MM.1S (cell line): Measurements from ENCODE around the gene TMEM131.

ENCODE experiments used
- DNase-seq: peaks from one replicate; pipeline ENCODE4 v3.0.0-alpha.2; 2015
- H2AFZ ChIP-seq: fragments of 300-600 bp; sonication (generic); 2 replicates; pipeline ENCODE4 v1.6.0; 2016; ENCODE audit warnings: antibody characterized with exemption, low read length
- H3F3A ChIP-seq: fragments of 300-600 bp; sonication (generic); 2 replicates; pipeline ENCODE4 v1.6.1; 2016; ENCODE audit warnings: mild to moderate bottlenecking, antibody characterized with exemption, low read length, moderate library complexity, mixed read lengths; ENCODE audit not compliant: insufficient read depth
- H3K27ac ChIP-seq: fragments of 300-600 bp; sonication (generic); 2 replicates; pipeline ENCODE4 v1.5.1; 2016; ENCODE audit warnings: mild to moderate bottlenecking, low read length
- H3K27me3 ChIP-seq: fragments of 300-600 bp; sonication (generic); replicated peaks from 2 replicates; pipeline ENCODE4 v1.6.0; 2016; ENCODE audit warnings: low read length; ENCODE audit not compliant: insufficient read depth
- H3K36me3 ChIP-seq: fragments of 300-600 bp; sonication (generic); replicated peaks from 2 replicates; pipeline ENCODE4 v1.6.1; 2016; ENCODE audit warnings: mild to moderate bottlenecking, low read length, mixed read lengths; ENCODE audit not compliant: insufficient read depth
- H3K4me1 ChIP-seq: fragments of 300-600 bp; sonication (generic); 2 replicates; pipeline ENCODE4 v1.6.1; 2016; ENCODE audit warnings: low read length, mixed read lengths
- H3K4me2 ChIP-seq: fragments of 300-600 bp; sonication (generic); 2 replicates; pipeline ENCODE4 v1.6.0; 2016; ENCODE audit warnings: low read depth, low read length
- H3K4me3 ChIP-seq: fragments of 300-600 bp; sonication (generic); 2 replicates; pipeline ENCODE4 v1.5.1; 2016; ENCODE audit warnings: low read length, mixed read lengths
- H3K79me2 ChIP-seq: fragments of 300-600 bp; sonication (generic); 2 replicates; pipeline ENCODE4 v1.6.1; 2016; ENCODE audit warnings: mixed run types, low read length, mixed read lengths
- H3K9ac ChIP-seq: fragments of 300-600 bp; sonication (generic); 2 replicates; pipeline ENCODE4 v1.6.1; 2016; ENCODE audit warnings: low read length, mixed read lengths
- H3K9me2 ChIP-seq: fragments of 300-600 bp; sonication (generic); replicated peaks from 2 replicates; pipeline ENCODE4 v1.6.1; 2016; ENCODE audit warnings: mild to moderate bottlenecking, low read length, mixed read lengths; ENCODE audit not compliant: insufficient read depth
- H3K9me3 ChIP-seq: fragments of 300-600 bp; sonication (generic); replicated peaks from 2 replicates; pipeline ENCODE4 v1.6.1; 2016; ENCODE audit warnings: mild to moderate bottlenecking, low read length, mixed read lengths; ENCODE audit not compliant: insufficient read depth
- H4K20me1 ChIP-seq: fragments of 300-600 bp; sonication (generic); 2 replicates; pipeline ENCODE4 v1.6.1; 2016; ENCODE audit warnings: mild to moderate bottlenecking, low read length, moderate library complexity, mixed read lengths; ENCODE audit not compliant: insufficient read depth
- CTCF ChIP-seq: fragments of 300-600 bp; sonication (generic); IDR thresholded peaks from 2 replicates; pipeline ENCODE4 v1.5.1; 2016; ENCODE audit warnings: antibody characterized with exemption, low read length, mixed read lengths
- EZH2 ChIP-seq: fragments of 300-600 bp; sonication (generic); optimal IDR thresholded peaks from 2 replicates; pipeline ENCODE3; 2017; ENCODE audit warnings: low read depth, mild to moderate bottlenecking, antibody characterized with exemption, low read length, mixed read lengths
- EZH2phosphoT487 ChIP-seq: fragments of 300-600 bp; sonication (generic); IDR thresholded peaks from 2 replicates; pipeline ENCODE4 v1.6.1; 2018; ENCODE audit warnings: antibody characterized with exemption, low read length

Gene TMEM131

GRCh38 chr2:97765933-97766332 is 229.8 kb downstream of the TMEM131 start:
- no peak for DNase-seq
- Histone ChIP-seq H3K4me1 (no peaks in the 10 kb centered on the region), H3F3A (no peaks in the 10 kb centered on the region), H4K20me1 (no peaks in the 10 kb centered on the region), H3K9me3 (no peaks in the 10 kb centered on the region), H3K9ac (no peak overlapping the region), H3K4me3 (no peak overlapping the region), H3K36me3 (no peaks in the 10 kb centered on the region), H3K9me2 (no peaks in the 10 kb centered on the region), H3K79me2 (no peaks in the 10 kb centered on the region), H3K27ac (no peak overlapping the region), H3K27me3 (no peaks in the 10 kb centered on the region), H2AFZ (no peak overlapping the region), H3K4me2 (no peak overlapping the region)
- no peak for TF ChIP-seq CTCF
- TF ChIP-seq EZH2: no peak
- TF ChIP-seq EZH2phosphoT487: no peak

DNA sequence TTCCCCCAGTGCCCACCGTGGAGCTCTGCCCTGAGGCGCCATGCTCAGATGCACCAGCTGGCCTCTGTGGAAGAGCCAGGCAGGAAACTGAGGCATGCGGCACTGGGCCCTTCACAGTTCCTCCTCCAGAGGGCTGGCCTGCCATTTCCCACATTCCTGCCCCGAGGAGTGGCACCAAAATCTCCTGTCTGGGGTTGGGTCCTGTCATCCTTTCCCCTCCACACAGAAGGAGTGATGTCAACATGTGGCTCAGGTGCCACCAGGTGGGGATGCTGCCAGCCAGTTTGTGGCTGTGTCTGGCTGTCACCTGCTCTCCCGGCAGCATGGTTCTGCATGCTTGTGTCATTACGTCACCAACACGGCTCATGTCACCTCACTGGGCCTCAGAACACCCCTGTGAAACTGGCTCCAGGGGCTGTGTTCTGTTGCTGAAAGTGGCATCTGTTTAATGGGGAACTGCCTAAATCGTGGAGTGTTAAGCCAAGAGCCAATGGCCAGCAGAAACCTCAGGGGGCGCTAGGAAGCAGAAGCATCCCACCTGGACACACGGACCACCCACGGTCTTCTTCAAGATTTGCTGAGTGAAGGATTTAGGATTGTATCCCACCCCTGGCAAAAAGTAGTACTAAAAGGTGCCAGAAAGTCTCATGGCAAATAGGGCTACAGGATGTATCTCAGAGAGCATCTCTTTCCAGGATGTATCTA is 231.0 kb downstream of the TMEM131 start:
- Histone ChIP-seq H2AFZ (no peak overlapping the region), H3K4me3 (no peak overlapping the region), H3K36me3 (no peaks in the 10 kb centered on the region; the same call in 1 of the 2 replicates), H3K9me2 (no peaks in the 10 kb centered on the region), H3K27me3 (no peaks in the 10 kb centered on the region), H3K9me3 (no peaks in the 10 kb centered on the region), H3K4me1 (no peaks in the 10 kb centered on the region), H3F3A (no peaks in the 10 kb centered on the region), H3K79me2 (no peaks in the 10 kb centered on the region), H3K4me2 (no peak overlapping the region), H4K20me1 (no peaks in the 10 kb centered on the region), H3K27ac (no peak overlapping the region), H3K9ac (no peak overlapping the region)
- DNase-seq: no peak
- TF ChIP-seq EZH2 (no peak), CTCF (no peak), EZH2phosphoT487 (no peak)

DNA sequence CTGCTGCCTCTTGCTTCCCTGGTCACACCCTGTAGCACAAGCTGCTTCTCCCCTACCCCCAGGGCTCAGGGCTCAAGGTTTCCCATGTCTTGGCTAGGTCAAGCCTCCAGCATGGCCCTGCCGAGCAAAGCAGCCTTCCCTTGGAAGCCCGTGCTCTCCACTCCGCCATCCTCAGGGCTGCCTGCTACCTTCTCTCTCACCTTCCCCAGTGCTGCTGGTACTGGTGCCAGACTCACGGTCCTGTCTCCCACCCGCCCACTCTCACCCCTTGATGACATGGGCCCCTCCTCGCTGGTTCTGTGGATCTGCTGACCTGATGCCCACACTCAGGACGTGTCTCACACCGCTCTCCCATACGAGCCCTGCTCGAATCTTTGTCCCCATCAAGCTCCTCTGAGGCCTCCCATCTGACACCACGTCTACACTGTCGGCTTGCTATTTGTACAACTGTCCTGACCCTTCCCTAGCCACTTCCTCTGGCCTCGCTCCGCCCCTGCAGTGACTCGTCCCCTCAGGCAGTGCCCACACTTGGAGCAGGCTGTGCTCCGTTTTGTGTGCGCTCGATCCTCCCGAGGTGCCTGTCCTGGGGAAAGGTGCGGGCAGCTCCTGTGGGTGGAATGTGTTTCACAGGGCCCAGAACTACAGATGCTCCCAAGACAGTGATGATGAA is 232.4 kb downstream of the TMEM131 start:
- H4K20me1 ChIP-seq: no peaks in the 10 kb centered on the region
- H3K4me1 ChIP-seq: no peaks in the 10 kb centered on the region
- DNase-seq: no peak
- H3K79me2 ChIP-seq: no peaks in the 10 kb centered on the region
- no peak overlapping the region for H3K9ac ChIP-seq
- no peaks in the 10 kb centered on the region for H3K9me3 ChIP-seq
- H3K4me3 ChIP-seq: no peak overlapping the region
- H2AFZ ChIP-seq: no peak overlapping the region
- no peaks in the 10 kb centered on the region for H3K27me3 ChIP-seq
- H3K36me3 ChIP-seq: no peaks in the 10 kb centered on the region; the same call in 1 of the 2 replicates
- H3K9me2 ChIP-seq: no peaks in the 10 kb centered on the region
- TF ChIP-seq CTCF (no peak), EZH2phosphoT487 (no peak), EZH2 (no peak)
- H3K4me2 ChIP-seq: no peak overlapping the region
- no peak overlapping the region for H3K27ac ChIP-seq
- no peaks in the 10 kb centered on the region for H3F3A ChIP-seq
